GM12892 (cell line): ENCODE results near the gene GPD1.

ENCODE experiments used
- POLR2A ChIP-seq: IDR thresholded peaks from 2 replicates; pipeline ENCODE4 v1.6.1; 2011; ENCODE audit warnings: low read depth, low read length, control low read depth
- POLR2AphosphoS5 ChIP-seq: IDR thresholded peaks from 2 replicates; pipeline ENCODE4 v1.6.1; 2011; ENCODE audit warnings: low read depth, low read length, control low read depth

DNA sequence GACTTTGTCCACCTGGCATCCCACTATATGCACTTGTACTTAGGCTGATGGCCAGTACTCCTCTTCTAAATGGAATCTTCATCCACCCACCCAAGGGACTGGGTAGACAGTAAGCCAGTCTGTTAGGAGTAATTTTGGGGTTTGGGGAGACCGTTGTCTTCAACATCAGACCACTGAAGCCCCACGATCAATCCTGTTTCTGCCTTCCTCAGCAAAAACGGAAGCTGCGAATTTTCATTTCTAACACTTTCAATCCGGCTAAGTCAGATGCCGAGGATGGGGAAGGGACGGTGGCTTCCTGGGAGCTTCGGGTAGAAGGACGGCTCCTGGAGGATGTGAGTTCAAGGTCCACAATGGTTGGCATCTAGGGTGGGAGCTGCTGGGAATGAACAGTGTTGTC, 16.7 kb upstream of the GPD1 start:
- TF ChIP-seq POLR2A, result no peak
- TF ChIP-seq POLR2AphosphoS5, result no peak
